K562 (cell line): ENCODE results near the gene LIX1L. TPM values are rescaled to one million over a fixed set of nuclear protein-coding genes. Genes with fewer than 3 reads are reported as not detected.
A peak's percentile ranks its signal among the peaks of the same experiment; 100 is the strongest.

ENCODE experiments used
- CHD2 ChIP-seq: IDR thresholded peaks from 2 replicates; pipeline ENCODE4 v1.6.1; 2011; ENCODE audit warnings: low read depth, low read length
- ESRRB ChIP-seq: fragments of 250-450 bp; sonication (Bioruptor Pico); IDR thresholded peaks from 2 replicates; pipeline ENCODE4 v1.5.0; 2020; ENCODE audit warnings: mild to moderate bottlenecking, moderate library complexity, borderline replicate concordance
- FOXJ2 ChIP-seq: fragments of 200-800 bp; sonication (Bioruptor generic); IDR thresholded peaks from 2 replicates; pipeline ENCODE4 v1.6.1; 2016; ENCODE audit warnings: missing genetic modification characterization, missing compliant biosample characterization
- GATAD2B ChIP-seq: fragments of 450-650 bp; IDR thresholded peaks from 2 replicates; pipeline ENCODE4 v1.6.1; 2017; ENCODE audit warnings: mild to moderate bottlenecking, borderline replicate concordance
- HDAC1 ChIP-seq, 2 experiments: fragments of 450-650 bp; IDR thresholded peaks; 2 replicates each; pipeline ENCODE4 v1.6.1; 2016 to 2017; ENCODE audit warnings: inconsistent platforms in 1 of 2, mild to moderate bottlenecking in 1 of 2, moderate library complexity in 1 of 2
- MAZ ChIP-seq, 2 experiments: fragments of 450-650 bp in 1 of 2; sonication (generic) in 1 of 2; formaldehyde crosslinking; IDR thresholded peaks in 1 of 2; conservative IDR thresholded peaks in 1 of 2; 2 replicates each; pipeline versions ENCODE4 v1.4.0 to v1.5.0; 2020; ENCODE audit warnings: mild to moderate bottlenecking in 1 of 2, missing genetic modification reagents in 1 of 2
- NEUROD1 ChIP-seq: fragments of 150-350 bp; IDR thresholded peaks from 2 replicates; pipeline ENCODE4 v1.6.1; 2014; ENCODE audit warnings: borderline replicate concordance, low read length, low read depth; ENCODE audit not compliant: partially characterized antibody
- PHF8 ChIP-seq: fragments of 200-600 bp; sonication (generic); IDR thresholded peaks from 2 replicates; pipeline ENCODE4 v1.6.1; 2012; ENCODE audit warnings: mixed run types, mild to moderate bottlenecking, inconsistent platforms, low read length, moderate library complexity, borderline replicate concordance
- RB1 ChIP-seq: fragments of 450-650 bp; IDR thresholded peaks from 2 replicates; pipeline ENCODE4 v1.6.1; 2017; ENCODE audit warnings: low read depth, mild to moderate bottlenecking
- RBM22 ChIP-seq: fragments of 200-400 bp; formaldehyde crosslinking; IDR thresholded peaks from 2 replicates; pipeline ENCODE4 v1.6.1; 2018; ENCODE audit warnings: low read length, low read depth; ENCODE audit not compliant: poor library complexity, severe bottlenecking
- RCOR1 ChIP-seq, 2 experiments: IDR thresholded peaks; 2 replicates each; pipeline ENCODE4 v1.6.1; 2012; ENCODE audit warnings: low read depth in 2 of 2, low read length in 2 of 2, borderline replicate concordance in 1 of 2, improper control_type of control experiment in 1 of 2
- RFX5 ChIP-seq: IDR thresholded peaks from 2 replicates; pipeline ENCODE4 v1.6.1; 2011; ENCODE audit warnings: low read depth, mild to moderate bottlenecking, improper control_type of control experiment, low read length
- RNF2 ChIP-seq: sonication (generic); IDR thresholded peaks from 2 replicates; pipeline ENCODE4 v1.6.1; 2016
- SETDB1 ChIP-seq: IDR thresholded peaks from one replicate; pipeline ENCODE4 v1.6.1; 2012; ENCODE audit warnings: low read length, control low read depth, inconsistent platforms
- TAF1 ChIP-seq: IDR thresholded peaks from 2 replicates; pipeline ENCODE4 v1.6.1; 2011; ENCODE audit warnings: mild to moderate bottlenecking, low read length, moderate library complexity; ENCODE audit not compliant: insufficient read depth, control insufficient read depth, severe bottlenecking; ENCODE audit errors: extremely low read depth
- ZBTB5 ChIP-seq: fragments of 450-650 bp; IDR thresholded peaks from 2 replicates; pipeline ENCODE4 v1.6.1; 2017; ENCODE audit warnings: antibody characterized with exemption
- ZNF584 ChIP-seq: fragments of 200-800 bp; sonication (Bioruptor generic); IDR thresholded peaks from 2 replicates; pipeline ENCODE4 v1.6.1; 2016; ENCODE audit warnings: low read depth, mild to moderate bottlenecking, missing genetic modification characterization, missing compliant biosample characterization
- polyA plus RNA-seq, 8 experiments: library from polyadenylated mRNA; depleted of rRNA in 4 of 8; stranded (reverse) in 5 of 8; unstranded in 3 of 8; fragments of >200 nt; fragmentation: Nextera tagmentation in 2 of 8; fragmentation: Illumina TruSeq in 1 of 8; extraction: Ambion mirVana in 2 of 8; extraction: Trizol in 1 of 8; gene quantifications; 2 replicates each; pipeline versions ENCODE4 v1.2.1 to v1.2.3, GENCODE V29; 2011 to 2014; ENCODE audit warnings: inconsistent platforms in 1 of 8, missing spikeins in 1 of 8
- total RNA-seq, 7 experiments: library from RNA; depleted of rRNA in 6 of 7; stranded (reverse); fragments of >200 nt in 6 of 7; fragmentation: Illumina TruSeq in 2 of 7; extraction: Trizol in 2 of 7; gene quantifications; 2 replicates each; pipeline versions ENCODE4 v1.2.1 to v1.2.3, GENCODE V29; 2011 to 2021; ENCODE audit warnings: low replicate concordance in 1 of 7
- TF ChIP-seq, protein P1 (sequence below): fragments of 250-450 bp; sonication (Bioruptor Pico); IDR thresholded peaks from 2 replicates; pipeline ENCODE4 v1.8.0; 2022; ENCODE audit warnings: moderate library complexity, mild to moderate bottlenecking, inconsistent platforms
- TF ChIP-seq, protein P2 (sequence below), 2 experiments: fragments of 450-650 bp; conservative IDR thresholded peaks; 2 replicates each; pipeline ENCODE4 v1.6.1; 2017; ENCODE audit warnings: mild to moderate bottlenecking in 2 of 2, moderate library complexity in 2 of 2
- TF ChIP-seq, protein P3 (sequence below): fragments of 450-650 bp; IDR thresholded peaks from 2 replicates; pipeline ENCODE4 v1.6.1; 2016; ENCODE audit warnings: antibody characterized with exemption

The LIX1L gene
- total and polyA plus RNA-seq, 9 of the 15 experiments (the other 6 are each of a cell fraction or from before 2014, with no cell fraction given), result 4.6 to 26.5 (median 12.5) TPM

DNA sequence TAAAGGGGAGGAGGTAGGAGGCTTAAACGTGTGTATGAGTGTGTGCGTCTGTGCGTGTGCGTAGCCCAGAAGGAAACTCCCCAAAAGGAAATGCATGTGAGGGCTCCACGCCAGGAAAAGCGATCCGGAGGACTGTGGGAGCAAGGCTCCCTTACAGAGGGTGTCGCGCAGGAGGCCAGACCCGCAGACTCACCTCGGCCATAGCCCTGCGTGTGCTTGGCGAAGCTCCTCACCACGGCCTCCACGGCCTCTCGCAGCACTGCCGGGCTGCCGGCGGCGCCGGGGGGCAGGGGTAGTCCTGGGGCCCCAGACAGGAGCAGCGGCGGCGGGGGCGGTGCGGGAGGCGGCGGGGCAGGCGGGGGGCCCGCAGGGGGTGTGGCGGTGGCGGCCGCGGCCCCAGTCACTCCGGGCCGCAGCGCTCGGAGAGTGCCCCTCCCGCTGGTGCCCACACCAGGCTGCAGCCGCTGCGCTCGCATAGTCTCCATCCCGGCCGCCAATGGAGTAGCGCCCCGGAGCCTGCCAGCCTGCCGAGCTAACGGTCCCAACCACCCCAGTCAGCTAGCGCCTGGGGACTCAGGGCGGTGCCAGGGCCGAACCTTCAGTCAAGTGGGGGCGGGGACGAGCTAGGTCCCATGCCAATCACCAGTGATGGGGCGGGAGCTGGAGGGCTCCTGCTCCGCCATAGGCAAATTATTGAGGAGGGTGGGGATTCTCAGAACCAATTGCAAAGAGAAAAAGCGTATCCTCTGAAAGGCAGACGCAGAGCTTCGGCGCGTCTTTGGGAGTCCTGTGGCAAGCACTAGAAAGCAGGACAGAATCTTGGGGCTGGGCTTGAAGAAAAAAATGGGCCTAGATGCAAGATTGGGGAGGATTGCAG is at the start of gene LIX1L (continued):
- TF ChIP-seq NEUROD1 (no peak), CHD2 (peak; percentile 57; the same call in 1 of the 2 replicates), RBM22 (no peak), RCOR1 (IDR thresholded peaks at IDR 0.05; ENCODE audit: borderline replicate concordance in 1 of 2, low read depth in 2 of 2, low read length in 2 of 2) (peak in 1 of 2 experiments; percentile 4; a peak in 1 of 4 replicates), ZBTB5 (no peak), ZNF584 (CRISPR knock-in tag) (no peak), RB1 (peak; percentile 57; the same call in 1 of the 2 replicates), MAZ (CRISPR knock-in tag; conservative IDR thresholded peaks at IDR 0.05 in 1 of 2, IDR thresholded peaks at IDR 0.05 in 1 of 2) (peak; percentile 73 to 80; a peak in 2 of 4 replicates), TAF1 (peak; percentile 14), RFX5 (no peak), HDAC1 (IDR thresholded peaks at IDR 0.05) (peak in 1 of 2 experiments; percentile 47; a peak in 2 of 4 replicates), GATAD2B (0 out of 2 replicates have a peak, but pooled peaks have one; percentile 65), SETDB1 (no peak), PHF8 (peak; percentile 69; the same call in 1 of the 2 replicates), RNF2 (0 out of 2 replicates have a peak, but pooled peaks have one; percentile 38), ESRRB (CRISPR knock-in tag) (no peak), FOXJ2 (peak; percentile 5; the same call in 1 of the 2 replicates)
- TF ChIP-seq, protein P1, sequence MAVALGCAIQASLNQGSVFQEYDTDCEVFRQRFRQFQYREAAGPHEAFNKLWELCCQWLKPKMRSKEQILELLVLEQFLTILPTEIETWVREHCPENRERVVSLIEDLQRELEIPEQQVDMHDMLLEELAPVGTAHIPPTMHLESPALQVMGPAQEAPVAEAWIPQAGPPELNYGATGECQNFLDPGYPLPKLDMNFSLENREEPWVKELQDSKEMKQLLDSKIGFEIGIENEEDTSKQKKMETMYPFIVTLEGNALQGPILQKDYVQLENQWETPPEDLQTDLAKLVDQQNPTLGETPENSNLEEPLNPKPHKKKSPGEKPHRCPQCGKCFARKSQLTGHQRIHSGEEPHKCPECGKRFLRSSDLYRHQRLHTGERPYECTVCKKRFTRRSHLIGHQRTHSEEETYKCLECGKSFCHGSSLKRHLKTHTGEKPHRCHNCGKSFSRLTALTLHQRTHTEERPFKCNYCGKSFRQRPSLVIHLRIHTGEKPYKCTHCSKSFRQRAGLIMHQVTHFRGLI (CRISPR knock-in tag), result no peak
- TF ChIP-seq, protein P2, sequence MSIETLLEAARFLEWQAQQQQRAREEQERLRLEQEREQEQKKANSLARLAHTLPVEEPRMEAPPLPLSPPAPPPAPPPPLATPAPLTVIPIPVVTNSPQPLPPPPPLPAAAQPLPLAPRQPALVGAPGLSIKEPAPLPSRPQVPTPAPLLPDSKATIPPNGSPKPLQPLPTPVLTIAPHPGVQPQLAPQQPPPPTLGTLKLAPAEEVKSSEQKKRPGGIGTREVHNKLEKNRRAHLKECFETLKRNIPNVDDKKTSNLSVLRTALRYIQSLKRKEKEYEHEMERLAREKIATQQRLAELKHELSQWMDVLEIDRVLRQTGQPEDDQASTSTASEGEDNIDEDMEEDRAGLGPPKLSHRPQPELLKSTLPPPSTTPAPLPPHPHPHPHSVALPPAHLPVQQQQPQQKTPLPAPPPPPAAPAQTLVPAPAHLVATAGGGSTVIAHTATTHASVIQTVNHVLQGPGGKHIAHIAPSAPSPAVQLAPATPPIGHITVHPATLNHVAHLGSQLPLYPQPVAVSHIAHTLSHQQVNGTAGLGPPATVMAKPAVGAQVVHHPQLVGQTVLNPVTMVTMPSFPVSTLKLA (conservative IDR thresholded peaks at IDR 0.05), result peak; percentile 51 to 58; a peak in 2 of 4 replicates
- TF ChIP-seq, protein P3, sequence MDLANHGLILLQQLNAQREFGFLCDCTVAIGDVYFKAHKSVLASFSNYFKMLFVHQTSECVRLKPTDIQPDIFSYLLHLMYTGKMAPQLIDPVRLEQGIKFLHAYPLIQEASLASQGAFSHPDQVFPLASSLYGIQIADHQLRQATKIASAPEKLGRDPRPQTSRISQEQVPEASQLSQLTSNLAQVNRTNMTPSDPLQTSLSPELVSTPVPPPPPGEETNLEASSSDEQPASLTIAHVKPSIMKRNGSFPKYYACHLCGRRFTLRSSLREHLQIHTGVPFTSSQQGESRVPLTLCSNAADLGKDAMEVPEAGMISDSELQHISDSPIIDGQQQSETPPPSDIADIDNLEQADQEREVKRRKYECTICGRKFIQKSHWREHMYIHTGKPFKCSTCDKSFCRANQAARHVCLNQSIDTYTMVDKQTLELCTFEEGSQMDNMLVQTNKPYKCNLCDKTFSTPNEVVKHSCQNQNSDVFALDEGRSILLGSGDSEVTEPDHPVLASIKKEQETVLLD, result peak; percentile 66; the same call in 1 of the 2 replicates
